Breast epithelium (tissue), 3 donors: ENCODE data around the gene FDPS.

Experiments
- POLR2A ChIP-seq: fragments of 450-650 bp; IDR thresholded peaks from one replicate; pipeline ENCODE4 v1.6.1; 2016; ENCODE audit warnings: antibody characterized with exemption, mild to moderate bottlenecking, moderate library complexity
- POLR2AphosphoS5 ChIP-seq, 3 donors: sonication (generic); formaldehyde crosslinking; IDR thresholded peaks; one replicate each; pipeline ENCODE4 v1.6.1; 2017; ENCODE audit warnings: antibody characterized with exemption in 3 of 3
- TF ChIP-seq, protein P1 (sequence below), 3 donors: fragments of 450-650 bp; IDR thresholded peaks; one replicate each; pipeline ENCODE4 v1.5.1; 2016 to 2017; ENCODE audit warnings: antibody characterized with exemption in 3 of 3, mild to moderate bottlenecking in 3 of 3, moderate library complexity in 3 of 3

GRCh38 chr1:155325603-155325893 is 16.9 kb downstream of the FDPS start:
- no peak for TF ChIP-seq POLR2A
- TF ChIP-seq, protein P1, sequence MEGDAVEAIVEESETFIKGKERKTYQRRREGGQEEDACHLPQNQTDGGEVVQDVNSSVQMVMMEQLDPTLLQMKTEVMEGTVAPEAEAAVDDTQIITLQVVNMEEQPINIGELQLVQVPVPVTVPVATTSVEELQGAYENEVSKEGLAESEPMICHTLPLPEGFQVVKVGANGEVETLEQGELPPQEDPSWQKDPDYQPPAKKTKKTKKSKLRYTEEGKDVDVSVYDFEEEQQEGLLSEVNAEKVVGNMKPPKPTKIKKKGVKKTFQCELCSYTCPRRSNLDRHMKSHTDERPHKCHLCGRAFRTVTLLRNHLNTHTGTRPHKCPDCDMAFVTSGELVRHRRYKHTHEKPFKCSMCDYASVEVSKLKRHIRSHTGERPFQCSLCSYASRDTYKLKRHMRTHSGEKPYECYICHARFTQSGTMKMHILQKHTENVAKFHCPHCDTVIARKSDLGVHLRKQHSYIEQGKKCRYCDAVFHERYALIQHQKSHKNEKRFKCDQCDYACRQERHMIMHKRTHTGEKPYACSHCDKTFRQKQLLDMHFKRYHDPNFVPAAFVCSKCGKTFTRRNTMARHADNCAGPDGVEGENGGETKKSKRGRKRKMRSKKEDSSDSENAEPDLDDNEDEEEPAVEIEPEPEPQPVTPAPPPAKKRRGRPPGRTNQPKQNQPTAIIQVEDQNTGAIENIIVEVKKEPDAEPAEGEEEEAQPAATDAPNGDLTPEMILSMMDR (IDR thresholded peaks at IDR 0.05) = no peak
- no peak for TF ChIP-seq POLR2AphosphoS5 (IDR thresholded peaks at IDR 0.05)
